ENCODE data around the gene IZUMO1.

The IZUMO1 gene

GRCh38 chr19:48752496-48753365 lies 6.0 kb upstream of the IZUMO1 start, which contains the start of gene FUT1:
Gene FUT1 (minus strand): TSS chr19:48752641. CDS start chr19:48751281, 1,360 bp downstream.
- no peaks in the 10 kb centered on the region for H3K36me3 Mint-ChIP-seq (ENCODE audit: low read depth)
- H3K9me3 Mint-ChIP-seq, result no peaks in the 10 kb centered on the region
- H3K4me1 Mint-ChIP-seq, result peaks cover 37% of the 10 kb centered on the region
- H3K27ac Mint-ChIP-seq, result no peak within 1 kb of the TSS
- H3K4me3 Mint-ChIP-seq, result peak within 1 kb of the TSS; percentile 88
- peak; percentile 70 for DNase-seq
- peak; percentile 26 for TF ChIP-seq CTCF (IDR thresholded peaks at IDR 0.05)
- H3K27me3 Mint-ChIP-seq (ENCODE audit: low read depth, poor library complexity), result peaks cover 49% of the 10 kb centered on the region

DNA sequence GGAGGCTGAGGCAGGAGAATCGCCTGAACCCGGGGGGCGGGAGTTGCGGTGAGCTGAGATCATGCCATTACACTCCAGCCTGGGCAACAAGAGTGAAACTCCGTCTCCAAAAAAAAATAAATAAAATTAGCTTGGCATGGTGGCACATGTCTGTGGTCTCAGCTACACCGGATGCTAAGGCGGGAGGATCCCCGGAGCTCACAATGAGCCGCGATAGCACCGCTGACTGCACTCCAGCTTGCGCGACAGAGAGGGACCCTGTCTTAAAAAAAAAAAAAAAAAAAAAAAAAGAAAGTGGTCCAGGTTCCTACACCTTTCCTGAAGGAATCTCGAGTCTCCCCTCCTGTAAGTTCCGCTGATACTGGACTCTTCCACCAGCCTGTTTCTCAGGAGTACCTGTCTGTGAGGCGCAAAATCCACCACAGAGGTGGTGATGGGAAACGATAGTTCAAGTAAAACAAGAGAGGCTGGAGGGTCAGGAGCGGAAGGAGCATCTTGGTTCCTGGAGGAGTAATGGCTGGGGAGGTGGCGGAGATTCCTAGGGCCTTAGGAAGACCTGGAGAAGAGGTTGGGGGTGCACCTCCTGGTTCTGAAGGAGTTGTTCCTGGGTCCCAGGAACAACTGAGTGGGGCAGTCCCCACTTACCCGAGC lies 5.3 kb upstream of the IZUMO1 start:
- H3K9me3 Mint-ChIP-seq, result no peaks in the 10 kb centered on the region

DNA sequence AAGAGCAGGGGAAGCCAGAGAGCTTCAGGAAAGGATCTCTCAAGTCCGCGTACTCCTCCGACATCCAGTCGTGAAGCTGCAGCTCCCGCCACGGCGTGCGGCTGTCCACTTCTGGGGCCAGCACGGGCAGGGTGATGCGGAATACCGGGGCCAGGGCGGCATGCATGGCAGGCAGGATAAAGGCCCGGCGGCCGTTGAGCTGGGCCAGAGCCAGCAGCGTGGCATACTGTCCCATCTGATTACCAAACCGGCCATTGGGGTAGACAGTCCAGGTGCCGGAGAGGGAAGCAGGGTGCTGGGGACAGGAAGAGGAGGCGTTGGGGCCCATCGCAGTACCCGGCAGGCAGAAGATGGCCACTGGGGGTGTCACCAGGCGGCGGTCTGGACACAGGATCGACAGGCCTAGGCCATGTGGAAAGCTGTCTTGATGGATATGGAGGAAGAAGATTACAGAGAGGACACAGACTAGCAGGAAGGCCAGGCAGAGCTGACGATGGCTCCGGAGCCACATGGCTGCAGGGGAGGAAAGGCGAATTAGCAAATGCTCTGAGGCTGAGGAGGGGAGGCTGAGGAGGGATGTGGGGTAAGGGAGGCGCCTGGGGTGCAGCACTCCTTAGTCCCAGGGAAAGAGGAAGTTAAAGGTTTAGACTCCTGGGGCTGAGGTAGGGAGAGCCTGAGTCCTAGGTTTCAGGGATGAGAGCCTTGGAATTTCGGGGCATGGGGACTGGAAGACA lies 4.2 kb upstream of the IZUMO1 start:
- H3K27me3 Mint-ChIP-seq (ENCODE audit: low read depth, poor library complexity), result peaks cover 49% of the 10 kb centered on the region
- TF ChIP-seq CTCF (IDR thresholded peaks at IDR 0.05), result no peak
- H3K9me3 Mint-ChIP-seq, result peaks cover 8% of the 10 kb centered on the region
- H3K4me1 Mint-ChIP-seq, result peaks cover 39% of the 10 kb centered on the region
- DNase-seq, result no peak
- no peaks in the 10 kb centered on the region for H3K36me3 Mint-ChIP-seq (ENCODE audit: low read depth)
- H3K27ac Mint-ChIP-seq, result no peak overlapping the region
- peak overlapping the region; percentile 88 for H3K4me3 Mint-ChIP-seq

More for the DNA sequence above, 5.3 kb upstream of the IZUMO1 start:
- Mint-ChIP-seq H3K4me1 (peaks cover 39% of the 10 kb centered on the region), H3K27me3 (ENCODE audit: low read depth, poor library complexity) (peaks cover 49% of the 10 kb centered on the region), H3K27ac (no peak overlapping the region), H3K36me3 (ENCODE audit: low read depth) (no peaks in the 10 kb centered on the region), H3K4me3 (peak overlapping the region; percentile 88)
- no peak for TF ChIP-seq CTCF (IDR thresholded peaks at IDR 0.05)
- no peak for DNase-seq

DNA sequence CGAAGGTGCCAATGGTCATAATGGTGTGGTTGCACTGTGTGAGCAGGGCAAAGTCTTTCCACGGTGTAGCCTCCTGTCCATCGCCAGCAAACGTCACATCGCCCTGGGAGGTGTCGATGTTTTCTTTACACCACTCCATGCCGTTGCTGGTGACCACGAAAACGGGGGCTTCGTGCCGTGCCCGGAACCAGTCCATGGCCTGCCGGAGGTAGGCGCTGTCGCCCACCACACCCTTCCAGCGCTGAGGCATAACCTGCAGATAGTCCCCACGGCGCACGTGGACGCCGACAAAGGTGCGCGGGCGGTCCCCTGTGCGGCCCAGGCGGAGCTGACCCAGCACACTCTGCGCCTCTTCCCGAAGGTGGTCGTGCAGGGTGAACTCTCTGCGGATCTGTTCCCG lies 3.6 kb upstream of the IZUMO1 start:
- no peak for DNase-seq
- Mint-ChIP-seq H3K4me3 (no peak overlapping the region), H3K27me3 (ENCODE audit: low read depth, poor library complexity) (peaks cover 49% of the 10 kb centered on the region), H3K9me3 (peaks cover 13% of the 10 kb centered on the region), H3K4me1 (peaks cover 39% of the 10 kb centered on the region), H3K36me3 (ENCODE audit: low read depth) (no peaks in the 10 kb centered on the region), H3K27ac (no peak overlapping the region)
- TF ChIP-seq CTCF (IDR thresholded peaks at IDR 0.05), result no peak

- no peak overlapping the region for H3K4me3 Mint-ChIP-seq
- TF ChIP-seq CTCF (IDR thresholded peaks at IDR 0.05), result no peak
- H3K36me3 Mint-ChIP-seq (ENCODE audit: low read depth), result no peaks in the 10 kb centered on the region
- no peak overlapping the region for H3K27ac Mint-ChIP-seq
- peaks cover 13% of the 10 kb centered on the region for H3K9me3 Mint-ChIP-seq
- DNase-seq, result no peak
- peaks cover 37% of the 10 kb centered on the region for H3K4me1 Mint-ChIP-seq
- peaks cover 45% of the 10 kb centered on the region for H3K27me3 Mint-ChIP-seq (ENCODE audit: low read depth, poor library complexity)
Observed at GRCh38 chr19:48749571-48750198, 3.0 kb upstream of the IZUMO1 start.
